ENCODE results near the gene ANK3.

The ANK3 gene

GRCh38 chr10:60110739-60111138 lies 278.9 kb downstream of the ANK3 start:
- no peak for DNase-seq (ENCODE audit: low read depth)
- no peak for TF ChIP-seq CTCF (IDR thresholded peaks at IDR 0.05; ENCODE audit: low read depth, low read length, missing control alignments)
- in situ Hi-C loops (cut with HindIII; ENCODE audit: low sequenced_read_pairs): loop anchor here (25.0 kb wide), 1 partner anchor 327 kb away; no protein-coding TSS in a partner anchor
- H3K4me3 ChIP-seq (ENCODE audit: low read depth, low read length): no peak overlapping the region

GRCh38 chr10:60107308-60107976 lies 282.2 kb downstream of the ANK3 start:
- no peak for DNase-seq (ENCODE audit: low read depth)
- TF ChIP-seq CTCF (IDR thresholded peaks at IDR 0.05; ENCODE audit: low read depth, low read length, missing control alignments): no peak
- in situ Hi-C loops (cut with HindIII; ENCODE audit: low sequenced_read_pairs): loop anchor here (25.0 kb wide), 1 partner anchor 330 kb away; no protein-coding TSS in a partner anchor
- no peak overlapping the region for H3K4me3 ChIP-seq (ENCODE audit: low read depth, low read length)

GRCh38 chr10:60105295-60105695 lies 284.4 kb downstream of the ANK3 start:
- no peak for DNase-seq (ENCODE audit: low read depth)
- H3K4me3 ChIP-seq (ENCODE audit: low read depth, low read length): no peak overlapping the region
- TF ChIP-seq CTCF (IDR thresholded peaks at IDR 0.05; ENCODE audit: low read depth, low read length, missing control alignments): no peak
- in situ Hi-C loops (cut with HindIII; ENCODE audit: low sequenced_read_pairs): loop anchor here (25.0 kb wide), 1 partner anchor 332 kb away; no protein-coding TSS in a partner anchor

- H3K4me3 ChIP-seq (ENCODE audit: low read depth, low read length): no peak overlapping the region
- TF ChIP-seq CTCF (IDR thresholded peaks at IDR 0.05; ENCODE audit: low read depth, low read length, missing control alignments): no peak
- no peak for DNase-seq (ENCODE audit: low read depth)
- in situ Hi-C loops (cut with HindIII; ENCODE audit: low sequenced_read_pairs): loop anchor here (25.0 kb wide), 1 partner anchor 335 kb away; no protein-coding TSS in a partner anchor
Measured at GRCh38 chr10:60101821-60102220, 287.9 kb downstream of the ANK3 start.

GRCh38 chr10:60099998-60100747 lies 289.5 kb downstream of the ANK3 start:
- peak; percentile 45 for TF ChIP-seq CTCF (IDR thresholded peaks at IDR 0.05; ENCODE audit: low read depth, low read length, missing control alignments)
- H3K4me3 ChIP-seq (ENCODE audit: low read depth, low read length): no peak overlapping the region
- peak; percentile 77 for DNase-seq (ENCODE audit: low read depth)
- in situ Hi-C loops (cut with HindIII; ENCODE audit: low sequenced_read_pairs): loop anchor here (25.0 kb wide), 1 partner anchor 337 kb away; no protein-coding TSS in a partner anchor

- no peak overlapping the region for H3K4me3 ChIP-seq (ENCODE audit: low read depth, low read length)
- no peak for DNase-seq (ENCODE audit: low read depth)
- in situ Hi-C loops (cut with HindIII; ENCODE audit: low sequenced_read_pairs): no loop called here
- TF ChIP-seq CTCF (IDR thresholded peaks at IDR 0.05; ENCODE audit: low read depth, low read length, missing control alignments): no peak
Measured at GRCh38 chr10:60098677-60099601, 290.7 kb downstream of the ANK3 start.

All from astrocyte of the cerebellum (primary cell).